ENCODE measurements around the gene ISLR2.

GRCh38 chr15:74136814-74137536, 6.6 kb downstream of the ISLR2 start:
- TF ChIP-seq FOXM1 (IDR thresholded peaks at IDR 0.05; ENCODE audit: borderline replicate concordance) (no peak), SP1 (IDR thresholded peaks at IDR 0.05) (no peak), CTBP1 (IDR thresholded peaks at IDR 0.05; ENCODE audit: borderline replicate concordance) (no peak), BHLHE40 (IDR thresholded peaks at IDR 0.05; ENCODE audit: borderline replicate concordance) (no peak), PKNOX1 (IDR thresholded peaks at IDR 0.05) (no peak), TARDBP (IDR thresholded peaks at IDR 0.05) (no peak), FOXA1 (IDR thresholded peaks at IDR 0.05) (no peak), SUZ12 (IDR thresholded peaks at IDR 0.05) (no peak), FOXK2 (IDR thresholded peaks at IDR 0.05) (no peak), ARNT (IDR thresholded peaks at IDR 0.05) (no peak), ELF4 (IDR thresholded peaks at IDR 0.05) (no peak), L3MBTL2 (conservative IDR thresholded peaks at IDR 0.05) (no peak), HDGF (IDR thresholded peaks at IDR 0.05; ENCODE audit: borderline replicate concordance) (no peak), ZNF384 (IDR thresholded peaks at IDR 0.05) (no peak)
